Colon (tissue), 2 donors: ENCODE results near the gene LEP.
"Not testable (repeated sequence)": the region's sequence is repeated elsewhere in the genome, so short reads cannot be mapped to it uniquely, and the experiment has no call there.

ENCODE experiments used
- FAIRE-seq: peaks from 2 replicates; lab custom pipeline; 2012; peaks lifted over from hg19 to GRCh38; lab: Jason Lieb, UNC
- donor health status: control.
- donor health status: control.

LEP gene

GRCh38 chr7:128210590-128211570, 30.2 kb upstream of the LEP start:
- no peak for FAIRE-seq

GRCh38 chr7:128211626-128212025, 29.5 kb upstream of the LEP start:
- FAIRE-seq = no peak

GRCh38 chr7:128214463-128214862, 26.6 kb upstream of the LEP start:
- no peak for FAIRE-seq

GRCh38 chr7:128215281-128215680, 25.8 kb upstream of the LEP start:
- FAIRE-seq = no peak

GRCh38 chr7:128215739-128216138, 25.3 kb upstream of the LEP start:
- no peak for FAIRE-seq

GRCh38 chr7:128217030-128217805, 23.9 kb upstream of the LEP start:
- no peak for FAIRE-seq

- FAIRE-seq = no peak
These were observed 23.0 kb upstream of the LEP start for GRCh38 chr7:128217967-128218652.

- FAIRE-seq = no peak
These were observed 21.4 kb upstream of the LEP start for GRCh38 chr7:128219636-128220035.

GRCh38 chr7:128221929-128222403, 19.1 kb upstream of the LEP start:
- FAIRE-seq = no peak

- no peak for FAIRE-seq
These were observed 14.7 kb upstream of the LEP start for GRCh38 chr7:128226132-128226980.

- FAIRE-seq = no peak
These were observed 13.8 kb upstream of the LEP start for GRCh38 chr7:128227271-128227670.

- FAIRE-seq = no peak
These were observed 10.1 kb upstream of the LEP start for GRCh38 chr7:128231021-128231420.

GRCh38 chr7:128231677-128232076, 9.4 kb upstream of the LEP start:
- FAIRE-seq = no peak

GRCh38 chr7:128233471-128233870, 7.6 kb upstream of the LEP start:
- no peak for FAIRE-seq

GRCh38 chr7:128234476-128235026, 6.5 kb upstream of the LEP start:
- FAIRE-seq = no peak

GRCh38 chr7:128235471-128235870, 5.6 kb upstream of the LEP start:
- no peak for FAIRE-seq

GRCh38 chr7:128236924-128237586, 4.0 kb upstream of the LEP start:
- FAIRE-seq = no peak

- FAIRE-seq = not testable (repeated sequence)
These were observed 1.9 kb upstream of the LEP start for GRCh38 chr7:128239146-128239545.

GRCh38 chr7:128242661-128243060, 1.6 kb downstream of the LEP start:
- no peak for FAIRE-seq

- FAIRE-seq = no peak
These were observed 2.2 kb downstream of the LEP start for GRCh38 chr7:128243273-128243672.

GRCh38 chr7:128244861-128245260, 3.8 kb downstream of the LEP start:
- no peak for FAIRE-seq
